ENCODE data around the gene AKR1C4.
"Not testable (repeated sequence)": the region's sequence is repeated elsewhere in the genome, so short reads cannot be mapped to it uniquely, and the experiment has no call there.

The AKR1C4 gene

GRCh38 chr10:5206799-5207198 lies 10.2 kb downstream of the AKR1C4 start (continued):
- TF ChIP-seq ZBTB10 (tag by site-specific recombination; IDR thresholded peaks at IDR 0.05) (no peak), WT1 (tag by site-specific recombination; IDR thresholded peaks at IDR 0.05) (no peak), ZNF174 (tag by site-specific recombination; IDR thresholded peaks at IDR 0.05) (no peak), ZNF514 (tag by site-specific recombination; IDR thresholded peaks at IDR 0.05) (no peak), RBAK (tag by site-specific recombination; IDR thresholded peaks at IDR 0.05) (no peak), ZNF391 (tag by site-specific recombination; IDR thresholded peaks at IDR 0.05; ENCODE audit: borderline replicate concordance, low read depth) (no peak)
- TF ChIP-seq, protein P1, sequence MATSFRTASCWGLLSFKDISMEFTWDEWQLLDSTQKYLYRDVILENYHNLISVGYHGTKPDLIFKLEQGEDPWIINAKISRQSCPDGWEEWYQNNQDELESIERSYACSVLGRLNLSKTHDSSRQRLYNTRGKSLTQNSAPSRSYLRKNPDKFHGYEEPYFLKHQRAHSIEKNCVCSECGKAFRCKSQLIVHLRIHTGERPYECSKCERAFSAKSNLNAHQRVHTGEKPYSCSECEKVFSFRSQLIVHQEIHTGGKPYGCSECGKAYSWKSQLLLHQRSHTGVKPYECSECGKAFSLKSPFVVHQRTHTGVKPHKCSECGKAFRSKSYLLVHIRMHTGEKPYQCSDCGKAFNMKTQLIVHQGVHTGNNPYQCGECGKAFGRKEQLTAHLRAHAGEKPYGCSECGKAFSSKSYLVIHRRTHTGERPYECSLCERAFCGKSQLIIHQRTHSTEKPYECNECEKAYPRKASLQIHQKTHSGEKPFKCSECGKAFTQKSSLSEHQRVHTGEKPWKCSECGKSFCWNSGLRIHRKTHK (tag by site-specific recombination; IDR thresholded peaks at IDR 0.05), result no peak
- TF ChIP-seq, protein P2, sequence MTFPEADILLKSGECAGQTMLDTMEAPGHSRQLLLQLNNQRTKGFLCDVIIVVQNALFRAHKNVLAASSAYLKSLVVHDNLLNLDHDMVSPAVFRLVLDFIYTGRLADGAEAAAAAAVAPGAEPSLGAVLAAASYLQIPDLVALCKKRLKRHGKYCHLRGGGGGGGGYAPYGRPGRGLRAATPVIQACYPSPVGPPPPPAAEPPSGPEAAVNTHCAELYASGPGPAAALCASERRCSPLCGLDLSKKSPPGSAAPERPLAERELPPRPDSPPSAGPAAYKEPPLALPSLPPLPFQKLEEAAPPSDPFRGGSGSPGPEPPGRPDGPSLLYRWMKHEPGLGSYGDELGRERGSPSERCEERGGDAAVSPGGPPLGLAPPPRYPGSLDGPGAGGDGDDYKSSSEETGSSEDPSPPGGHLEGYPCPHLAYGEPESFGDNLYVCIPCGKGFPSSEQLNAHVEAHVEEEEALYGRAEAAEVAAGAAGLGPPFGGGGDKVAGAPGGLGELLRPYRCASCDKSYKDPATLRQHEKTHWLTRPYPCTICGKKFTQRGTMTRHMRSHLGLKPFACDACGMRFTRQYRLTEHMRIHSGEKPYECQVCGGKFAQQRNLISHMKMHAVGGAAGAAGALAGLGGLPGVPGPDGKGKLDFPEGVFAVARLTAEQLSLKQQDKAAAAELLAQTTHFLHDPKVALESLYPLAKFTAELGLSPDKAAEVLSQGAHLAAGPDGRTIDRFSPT (tag by site-specific recombination; IDR thresholded peaks at IDR 0.05), result no peak

GRCh38 chr10:5209776-5210175 lies 13.1 kb downstream of the AKR1C4 start:
- H3K36me3 ChIP-seq (ENCODE audit: control insufficient read depth in 2 of 2, insufficient read depth in 1 of 2, low read length in 2 of 2); H3K4me3 ChIP-seq (ENCODE audit: low read depth, low read length); H3K27ac ChIP-seq (ENCODE audit: extremely low read depth, low read depth, low read length); H3K4me1 ChIP-seq (ENCODE audit: control insufficient read depth, insufficient read depth, low read length); H3K9me3 ChIP-seq (ENCODE audit: control insufficient read depth, insufficient read depth, low read depth, low read length): not testable (repeated sequence)
- CTCF ChIA-PET, result interaction anchor here (0.7 to 1.2 kb wide), 3 partner anchors 9 to 1096 kb away, joined by 3 to 5 read pairs (median 4); no protein-coding TSS in a partner anchor
- POLR2A ChIA-PET, result interaction anchor here (0.7 kb wide), 1 partner anchor 603 kb away, joined by 3 read pairs; the partner anchor contains the start of gene GDI2

DNA sequence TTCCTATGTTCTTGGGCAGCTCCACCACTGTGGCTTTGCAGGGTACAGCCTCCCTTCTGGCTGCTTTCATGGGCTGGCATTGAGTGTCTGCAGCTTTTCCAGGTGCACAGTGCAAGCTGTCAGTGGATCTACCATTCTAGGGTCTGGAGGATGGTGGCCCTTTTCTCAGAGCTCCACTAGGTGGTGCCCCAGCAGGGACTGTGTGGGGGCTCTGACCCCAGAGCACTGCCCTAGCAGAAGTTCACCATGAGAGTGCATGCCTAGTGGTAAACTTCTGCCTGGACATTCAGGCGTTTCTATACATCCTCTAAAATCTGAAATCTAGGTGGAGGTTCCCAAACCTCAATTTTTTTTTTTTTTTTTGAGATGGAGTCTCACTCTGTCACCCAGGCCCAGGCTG lies 13.6 kb downstream of the AKR1C4 start:
- H3K27ac ChIP-seq (ENCODE audit: extremely low read depth, low read depth, low read length); H3K9me3 ChIP-seq (ENCODE audit: control insufficient read depth, insufficient read depth, low read depth, low read length); POLR2A ChIA-PET; H3K4me3 ChIP-seq (ENCODE audit: low read depth, low read length); H3K36me3 ChIP-seq (ENCODE audit: control insufficient read depth in 2 of 2, insufficient read depth in 1 of 2, low read length in 2 of 2); H3K4me1 ChIP-seq (ENCODE audit: control insufficient read depth, insufficient read depth, low read length): not testable (repeated sequence)
- CTCF ChIA-PET, result interaction anchor here (0.6 to 1.2 kb wide), 4 partner anchors 10 to 1096 kb away, joined by 3 to 5 read pairs (median 4); no protein-coding TSS in a partner anchor

GRCh38 chr10:5211696-5212536 lies 15.3 kb downstream of the AKR1C4 start:
- ChIA-PET CTCF (interaction anchor here (0.7 kb wide), 1 partner anchor 226 kb away, joined by 3 read pairs; no protein-coding TSS in a partner anchor), POLR2A (no interaction called here)
- Histone ChIP-seq H3K9me3 (ENCODE audit: control insufficient read depth, insufficient read depth, low read depth, low read length) (no peaks in the 10 kb centered on the region), H3K4me1 (ENCODE audit: control insufficient read depth, insufficient read depth, low read length) (no peaks in the 10 kb centered on the region), H3K27ac (ENCODE audit: extremely low read depth, low read depth, low read length) (no peak overlapping the region), H3K36me3 (ENCODE audit: control insufficient read depth in 2 of 2, insufficient read depth in 1 of 2, low read length in 2 of 2) (no peaks in the 10 kb centered on the region), H3K4me3 (ENCODE audit: low read depth, low read length) (no peak overlapping the region)
- TF ChIP-seq GLIS2 (tag by site-specific recombination; IDR thresholded peaks at IDR 0.05), result no peak
- TF ChIP-seq, protein P3, sequence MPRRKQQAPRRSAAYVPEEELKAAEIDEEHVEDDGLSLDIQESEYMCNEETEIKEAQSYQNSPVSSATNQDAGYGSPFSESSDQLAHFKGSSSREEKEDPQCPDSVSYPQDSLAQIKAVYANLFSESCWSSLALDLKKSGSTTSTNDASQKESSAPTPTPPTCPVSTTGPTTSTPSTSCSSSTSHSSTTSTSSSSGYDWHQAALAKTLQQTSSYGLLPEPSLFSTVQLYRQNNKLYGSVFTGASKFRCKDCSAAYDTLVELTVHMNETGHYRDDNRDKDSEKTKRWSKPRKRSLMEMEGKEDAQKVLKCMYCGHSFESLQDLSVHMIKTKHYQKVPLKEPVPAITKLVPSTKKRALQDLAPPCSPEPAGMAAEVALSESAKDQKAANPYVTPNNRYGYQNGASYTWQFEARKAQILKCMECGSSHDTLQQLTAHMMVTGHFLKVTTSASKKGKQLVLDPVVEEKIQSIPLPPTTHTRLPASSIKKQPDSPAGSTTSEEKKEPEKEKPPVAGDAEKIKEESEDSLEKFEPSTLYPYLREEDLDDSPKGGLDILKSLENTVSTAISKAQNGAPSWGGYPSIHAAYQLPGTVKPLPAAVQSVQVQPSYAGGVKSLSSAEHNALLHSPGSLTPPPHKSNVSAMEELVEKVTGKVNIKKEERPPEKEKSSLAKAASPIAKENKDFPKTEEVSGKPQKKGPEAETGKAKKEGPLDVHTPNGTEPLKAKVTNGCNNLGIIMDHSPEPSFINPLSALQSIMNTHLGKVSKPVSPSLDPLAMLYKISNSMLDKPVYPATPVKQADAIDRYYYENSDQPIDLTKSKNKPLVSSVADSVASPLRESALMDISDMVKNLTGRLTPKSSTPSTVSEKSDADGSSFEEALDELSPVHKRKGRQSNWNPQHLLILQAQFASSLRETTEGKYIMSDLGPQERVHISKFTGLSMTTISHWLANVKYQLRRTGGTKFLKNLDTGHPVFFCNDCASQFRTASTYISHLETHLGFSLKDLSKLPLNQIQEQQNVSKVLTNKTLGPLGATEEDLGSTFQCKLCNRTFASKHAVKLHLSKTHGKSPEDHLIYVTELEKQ (tag by site-specific recombination; IDR thresholded peaks at IDR 0.05; ENCODE audit: borderline replicate concordance), result no peak
- TF ChIP-seq ZNF280D (tag by site-specific recombination; IDR thresholded peaks at IDR 0.05), result no peak
- no peak for TF ChIP-seq ZSCAN18 (tag by site-specific recombination; IDR thresholded peaks at IDR 0.05)
